ENCODE results near the gene RNF5.
"Not testable (repeated sequence)": the region's sequence is repeated elsewhere in the genome, so short reads cannot be mapped to it uniquely, and the experiment has no call there.

The RNF5 gene

GRCh38 chr6:32190911-32191677, 12.9 kb downstream of the RNF5 start:
- no peak for DNase-seq

DNA sequence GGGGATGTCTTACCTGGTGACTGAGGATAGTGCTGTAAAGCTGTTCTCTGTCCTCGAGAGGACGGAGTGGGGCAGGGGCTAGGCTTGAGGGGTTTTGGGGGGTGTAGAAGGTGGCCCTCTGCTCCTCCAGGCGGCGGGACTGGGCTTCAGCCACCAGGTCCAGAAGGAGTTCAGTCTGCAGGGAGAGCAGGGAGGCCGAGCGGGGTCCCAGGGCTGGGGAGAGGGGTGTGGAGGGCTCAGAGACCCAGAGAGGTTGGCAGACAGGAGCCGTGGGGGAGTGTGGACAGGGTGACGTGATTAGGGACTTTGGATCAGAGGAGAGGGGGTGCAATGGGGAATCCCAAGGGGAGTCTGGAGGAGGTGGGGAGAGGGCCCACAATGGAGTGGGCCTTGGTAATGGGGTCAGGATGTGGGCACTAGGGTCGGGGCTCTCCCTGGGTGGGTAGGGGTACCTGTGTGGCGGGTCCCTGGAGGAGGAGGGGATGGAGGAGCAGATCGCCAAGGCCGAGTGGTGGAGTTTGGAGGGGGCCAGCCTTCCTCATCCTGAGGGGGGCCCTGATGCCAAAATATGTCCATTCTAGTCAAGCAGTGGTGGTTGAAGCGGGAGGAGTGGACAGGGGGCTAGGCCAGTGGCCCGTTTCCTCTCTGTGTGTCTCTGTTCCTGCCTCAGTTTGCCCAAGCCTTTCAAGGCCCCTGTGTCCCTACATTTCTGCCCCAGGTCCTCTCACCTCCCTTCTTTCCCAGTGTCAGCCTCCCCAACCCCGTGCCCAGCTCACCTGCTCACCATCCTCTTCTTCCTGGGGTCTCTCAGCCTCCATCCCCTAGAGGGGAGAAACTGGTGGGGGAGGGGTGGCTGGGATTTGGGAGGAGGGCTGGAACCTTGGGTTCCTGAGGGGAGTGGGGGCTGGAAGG, 13.7 kb downstream of the RNF5 start:
- DNase-seq, result no peak

GRCh38 chr6:32192608-32193039, 14.4 kb downstream of the RNF5 start, which contains the start of gene GPSM3:
Gene GPSM3, minus strand, starts transcription at chr6:32192643. Its CDS starts 130 bp downstream, at chr6:32192513.
- DNase-seq, result no peak

- not testable (repeated sequence) for DNase-seq
Observed at GRCh38 chr6:32193096-32193495, 14.9 kb downstream of the RNF5 start.

DNA sequence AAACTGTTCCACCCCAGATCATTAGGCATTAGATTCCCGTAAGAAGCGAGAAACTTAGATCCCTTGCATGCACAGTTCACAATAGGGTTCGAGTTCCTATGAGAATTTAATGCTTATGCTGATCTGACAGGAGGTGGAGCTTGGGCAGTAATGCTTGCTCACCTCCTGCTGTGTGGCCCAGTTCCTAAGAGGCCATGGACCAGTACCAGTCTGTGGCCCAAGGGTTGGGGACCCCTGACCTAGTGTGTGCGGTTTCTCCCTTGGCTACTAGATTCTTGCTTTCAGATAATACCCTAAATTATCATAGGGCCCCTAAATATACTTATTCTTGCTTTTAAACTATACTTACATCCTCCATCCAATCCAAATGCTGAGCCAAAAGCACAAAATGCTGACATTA, 16.2 kb downstream of the RNF5 start:
- no peak for DNase-seq

GRCh38 chr6:32194825-32195651, 16.8 kb downstream of the RNF5 start:
- no peak for DNase-seq

DNA sequence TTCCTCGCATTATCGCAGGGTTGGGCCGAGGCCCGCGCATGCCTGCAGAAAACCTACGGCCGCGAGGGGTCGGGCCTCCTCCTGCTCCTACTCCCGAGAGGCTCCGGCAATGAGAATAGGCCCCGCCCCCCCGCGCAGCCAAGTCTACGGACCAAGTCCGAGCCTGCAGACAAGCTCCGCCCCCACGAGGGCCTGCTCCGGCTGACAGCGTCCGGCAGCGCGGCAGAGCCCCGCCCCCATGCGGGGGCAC, 17.4 kb downstream of the RNF5 start:
- DNase-seq, result peak; percentile 100

GRCh38 chr6:32195902-32196681, 17.9 kb downstream of the RNF5 start:
- DNase-seq, result peak; percentile 52

DNA sequence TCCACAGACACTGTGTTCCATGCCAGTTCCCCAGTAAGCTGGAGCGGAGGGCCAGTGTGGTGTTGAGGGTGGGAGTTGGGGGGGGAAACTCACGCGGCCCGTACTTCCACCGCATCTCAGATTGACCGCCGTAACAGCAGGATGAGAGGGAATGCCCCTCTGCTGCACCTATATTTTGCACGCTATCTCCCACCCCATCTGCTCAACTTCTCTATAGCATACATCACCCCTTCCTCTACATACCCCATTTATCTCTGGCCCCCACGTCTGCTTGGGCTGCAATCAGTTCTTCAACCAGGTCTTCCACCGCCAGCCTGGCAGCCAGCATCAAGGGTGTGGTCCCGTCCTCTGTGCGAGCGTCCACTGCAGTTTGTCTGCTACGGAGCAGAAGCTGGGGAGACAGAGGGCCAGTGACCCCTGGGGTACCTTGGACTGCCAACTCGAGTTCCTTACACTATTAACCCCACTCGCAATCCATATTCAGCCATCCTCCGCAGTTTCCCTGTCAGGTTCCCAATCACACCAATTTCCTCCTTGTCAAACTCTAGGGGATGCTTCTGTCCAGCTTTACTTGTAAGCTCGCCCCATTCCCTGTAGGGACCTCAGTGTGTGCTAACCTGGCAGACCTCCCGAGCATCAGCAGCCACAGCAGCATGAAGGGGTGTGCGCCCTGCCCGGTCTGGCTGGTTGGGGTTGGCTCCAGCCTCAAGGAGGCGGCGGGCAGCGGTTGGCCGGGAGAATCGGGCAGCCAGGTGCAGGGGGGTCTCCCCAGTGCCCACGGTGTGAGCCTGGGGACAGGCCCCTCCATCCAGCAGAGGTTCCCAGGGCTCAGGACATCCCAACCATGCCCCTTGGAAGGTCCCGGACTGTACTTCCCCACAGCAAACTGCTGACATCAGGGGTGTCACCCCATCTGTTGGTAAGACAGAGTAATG, 18.7 kb downstream of the RNF5 start:
- no peak for DNase-seq

GRCh38 chr6:32198345-32198696, 20.1 kb downstream of the RNF5 start:
- DNase-seq, result no peak

DNA sequence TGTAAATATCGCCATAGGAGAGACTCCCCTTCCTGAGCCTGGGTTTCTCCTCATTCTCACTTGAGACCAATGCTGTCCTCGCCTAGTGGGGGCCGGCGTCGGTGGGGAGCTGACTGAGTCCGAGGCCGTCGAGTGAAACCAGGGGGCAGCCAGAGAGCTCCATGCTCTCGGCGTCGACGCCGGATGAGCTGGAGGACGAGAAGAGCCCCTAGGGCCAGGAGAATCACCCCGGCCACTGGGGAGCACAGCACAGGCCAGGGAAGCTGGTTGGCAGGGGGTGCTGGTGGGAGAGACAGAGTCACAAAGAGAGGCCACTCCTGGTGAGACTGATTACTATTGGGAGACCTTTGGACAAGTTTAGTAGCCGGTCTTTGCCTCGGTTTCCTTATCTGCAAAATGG, 20.7 kb downstream of the RNF5 start:
- DNase-seq, result no peak

GRCh38 chr6:32200711-32201475, 22.7 kb downstream of the RNF5 start:
- no peak for DNase-seq

- DNase-seq, result no peak
Observed at GRCh38 chr6:32202186-32202585, 24.0 kb downstream of the RNF5 start.

GRCh38 chr6:32203426-32204267, 25.4 kb downstream of the RNF5 start:
- no peak for DNase-seq

DNA sequence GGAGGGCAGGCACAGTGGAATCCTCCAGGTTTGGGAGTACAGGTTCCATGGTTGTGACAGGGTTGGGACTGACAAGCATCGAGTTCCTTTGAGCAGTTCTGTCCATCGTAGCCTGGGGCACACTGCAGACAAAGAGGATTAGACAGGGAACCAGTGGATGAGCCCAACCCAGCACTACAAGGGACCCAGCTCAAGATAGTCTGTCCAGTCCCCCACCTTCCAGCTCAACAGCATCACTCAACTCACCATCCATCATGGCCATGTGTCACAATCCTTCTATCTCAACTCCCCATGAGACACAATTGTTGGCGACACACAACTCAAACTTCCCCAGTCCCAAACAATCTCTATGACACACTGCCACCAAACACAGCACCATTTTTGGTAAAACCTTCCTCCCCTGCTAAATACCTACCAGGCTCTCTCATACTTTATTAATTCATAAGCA, 26.1 kb downstream of the RNF5 start:
- no peak for DNase-seq

- no peak for DNase-seq
Observed at GRCh38 chr6:32208996-32209395, 30.8 kb downstream of the RNF5 start.

DNA sequence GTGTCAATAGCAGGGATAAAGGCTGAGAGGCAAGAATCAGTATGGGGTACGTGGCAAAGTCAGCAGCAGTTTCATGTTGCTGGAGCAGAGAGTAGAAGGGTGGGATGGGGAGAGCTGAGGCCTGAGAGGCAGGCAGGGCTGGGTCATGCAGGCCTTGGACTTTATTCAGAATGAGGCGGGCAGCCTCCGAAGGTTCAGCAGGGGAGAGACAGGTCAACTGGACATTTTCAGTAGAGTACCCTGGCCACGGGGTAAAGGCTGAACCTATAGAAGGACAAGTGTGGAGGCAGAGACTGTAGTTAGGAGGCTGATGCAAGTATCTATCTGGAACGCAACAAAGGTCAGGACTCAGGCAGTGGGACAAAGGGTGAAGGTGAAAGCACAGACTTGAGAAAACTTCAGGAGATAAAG, 32.0 kb downstream of the RNF5 start:
- no peak for DNase-seq

DNA sequence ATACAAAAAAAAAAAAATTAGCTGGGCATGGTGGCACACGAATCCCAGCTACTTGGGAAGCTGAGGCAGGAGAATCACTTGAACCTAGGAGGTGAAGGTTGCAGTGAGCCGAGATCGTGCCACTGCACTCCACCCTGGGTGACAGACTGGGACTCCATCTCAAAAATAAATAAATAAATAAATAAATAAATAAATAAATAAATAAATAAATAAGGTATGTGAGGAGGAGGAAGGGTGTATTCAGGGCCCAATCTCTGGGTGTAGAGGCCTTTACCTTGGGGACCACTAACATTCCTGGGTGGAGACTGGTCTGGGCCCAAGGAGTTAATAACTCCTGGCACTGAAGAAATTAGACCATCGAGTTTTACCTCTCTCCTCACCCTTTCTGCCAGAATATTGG, 33.2 kb downstream of the RNF5 start:
- DNase-seq, result not testable (repeated sequence)

DNA sequence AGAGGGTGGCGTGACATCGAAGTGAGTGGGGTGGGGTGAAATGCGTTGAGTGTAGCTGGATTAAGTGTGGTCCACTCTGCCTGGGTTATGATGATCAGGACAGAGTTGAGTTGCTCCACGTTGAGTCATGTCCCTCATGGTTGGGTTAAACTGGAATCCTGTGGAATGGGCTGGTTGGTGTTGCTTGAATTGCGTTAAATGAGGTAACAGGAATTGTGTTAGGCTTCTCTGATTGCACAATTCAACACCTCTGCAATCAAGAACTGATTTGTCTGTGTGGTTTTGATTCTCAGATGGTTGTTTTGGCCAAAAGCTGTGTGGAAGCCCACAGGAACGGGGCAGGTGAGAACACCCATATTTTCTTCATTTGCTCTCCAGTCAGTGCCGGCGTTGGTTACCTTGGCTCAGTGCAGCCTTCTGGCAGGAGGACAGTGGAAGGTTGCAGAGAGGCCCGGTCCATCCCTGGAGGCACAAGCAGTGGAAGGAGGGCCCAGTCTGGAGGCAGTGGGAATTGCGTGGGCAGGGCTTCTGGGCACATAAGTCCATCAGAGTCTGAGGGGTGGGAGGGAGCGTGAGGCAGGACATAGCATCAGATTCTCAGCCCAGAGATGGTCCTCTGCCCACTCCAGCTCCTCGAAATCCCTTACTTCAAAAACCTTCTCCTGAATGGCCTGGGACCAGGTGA, 34.0 kb downstream of the RNF5 start:
- DNase-seq, result no peak

All from NCI-H226 (cell line).